Left lobe of liver (tissue), 2 donors: ENCODE data around the gene TBCK. TPM values are rescaled to one million over a fixed set of nuclear protein-coding genes. Genes with fewer than 3 reads are reported as not detected.
"Not testable (repeated sequence)": the region's sequence is repeated elsewhere in the genome, so short reads cannot be mapped to it uniquely, and the experiment has no call there.

Source experiments
- ATAC-seq: fragments of 200-7000 bp; cut with Tn5 transposase; one replicate; pipeline ENCODE4 v1.9.1; 2020; ENCODE audit warnings: mild to moderate bottlenecking, moderate library complexity
- DNase-seq: peaks from one replicate; pipeline ENCODE4 v3.0.0-alpha.2; 2020; ENCODE audit warnings: low spot score
- total RNA-seq: library from RNA; stranded (reverse); gene quantifications from one replicate; pipeline ENCODE4 v1.2.1, GENCODE V29; 2021
- donor health status: DM: no; HTN: no; CAD: no; lungs with moderate emphysema.
- donor health status: DM: no; HTN: yes; CAD: no.

The TBCK gene
- total RNA-seq, 1 donor from 2014 or later: 17.6 TPM

DNA sequence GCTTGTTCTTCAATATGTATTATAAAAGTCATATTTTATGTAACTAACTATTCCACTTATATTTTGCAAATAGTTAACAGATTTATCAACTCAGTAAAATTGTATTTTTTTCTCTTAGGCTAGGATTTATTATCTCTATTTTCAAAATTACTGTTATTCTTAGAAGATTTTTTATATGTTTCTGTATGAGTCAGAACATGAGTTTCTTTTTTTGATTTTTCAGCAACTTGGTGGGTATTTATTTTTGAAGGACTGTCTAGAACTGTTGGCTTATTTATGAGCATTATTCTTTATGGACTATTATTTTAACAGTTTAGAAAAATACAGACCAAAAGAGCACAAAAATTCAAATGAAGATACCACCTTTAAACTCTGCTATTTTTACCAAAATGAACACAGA is 7.1 kb upstream of the TBCK start:
- ATAC-seq (no peak), DNase-seq (no peak)

DNA sequence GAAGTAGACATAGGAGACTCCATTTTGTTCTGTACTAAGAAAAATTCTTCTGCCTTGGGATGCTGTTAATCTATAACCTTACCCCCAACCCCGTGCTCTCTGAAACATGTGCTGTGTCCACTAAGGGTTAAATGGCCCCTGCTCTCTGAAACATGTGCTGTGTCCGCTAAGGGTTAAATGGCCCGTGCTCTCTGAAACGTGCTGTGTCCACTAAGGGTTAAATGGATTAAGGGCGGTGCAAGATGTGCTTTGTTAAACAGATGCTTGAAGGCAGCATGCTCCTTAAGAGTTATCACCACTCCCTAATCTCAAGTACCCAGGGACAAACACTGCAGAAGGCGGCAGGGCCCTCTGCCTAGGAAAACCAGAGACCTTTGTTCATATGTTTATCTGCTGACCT is 5.8 kb upstream of the TBCK start:
- not testable (repeated sequence) for ATAC-seq, DNase-seq

DNA sequence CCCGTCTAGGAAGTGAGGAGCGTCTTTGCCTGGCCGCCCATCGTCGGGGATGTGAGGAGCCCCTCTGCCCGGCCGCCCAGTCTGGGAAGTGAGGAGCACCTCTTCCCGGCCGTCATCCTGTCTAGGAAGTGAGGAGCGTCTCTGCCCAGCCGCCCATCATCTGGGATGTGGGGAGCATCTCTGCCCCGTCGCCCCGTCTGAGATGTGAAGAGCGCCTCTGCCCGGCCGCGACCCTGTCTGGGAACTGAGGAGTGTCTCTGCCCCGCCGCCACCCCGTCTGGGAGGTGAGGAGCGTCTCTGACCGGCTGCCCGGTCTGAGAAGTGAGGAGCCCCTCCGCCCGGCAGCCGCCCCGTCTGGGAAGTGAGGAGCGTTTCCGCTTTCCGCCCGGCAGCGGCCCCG is 5.2 kb upstream of the TBCK start:
- DNase-seq, ATAC-seq: not testable (repeated sequence)

DNA sequence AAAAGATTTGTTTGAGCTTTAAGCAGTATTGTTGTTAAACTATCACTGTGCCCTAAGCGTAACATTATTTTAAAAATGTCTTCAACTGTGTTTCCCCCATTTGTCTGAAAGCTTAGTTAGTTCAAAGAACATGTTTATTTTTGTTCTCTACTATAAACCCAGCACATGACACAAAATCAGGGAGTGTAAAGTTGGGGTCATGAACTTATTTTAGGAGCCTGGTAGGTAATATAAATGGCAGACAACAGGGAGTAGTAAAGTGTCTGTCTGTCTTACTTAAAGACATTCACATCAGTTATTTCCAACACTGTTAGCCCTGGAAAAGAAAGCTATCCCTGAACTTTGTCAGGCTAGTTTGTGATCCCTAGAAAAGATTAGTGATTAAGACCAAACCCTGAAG is 4.2 kb upstream of the TBCK start:
- no peak for DNase-seq

DNA sequence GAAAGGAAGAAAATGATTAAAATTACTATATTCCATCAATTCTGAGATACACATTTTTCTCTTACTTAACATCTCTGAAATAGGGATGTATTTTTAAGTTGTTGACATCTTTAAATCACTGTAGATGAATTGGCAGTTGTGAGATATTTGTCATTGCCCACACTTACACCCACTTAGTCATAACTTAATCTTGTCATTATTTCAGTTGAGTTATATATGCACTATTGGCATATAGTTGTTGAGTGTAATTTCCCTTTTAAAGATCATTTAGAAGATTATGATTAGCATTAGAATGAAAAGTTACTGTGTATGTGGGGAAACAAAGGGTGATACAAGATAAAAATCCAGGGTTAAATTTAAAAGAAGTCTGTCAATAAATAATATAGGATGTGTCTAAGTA is 2.5 kb upstream of the TBCK start:
- DNase-seq (no peak), ATAC-seq (no peak)

More for the DNA sequence above, 4.2 kb upstream of the TBCK start:
- no peak for ATAC-seq

DNA sequence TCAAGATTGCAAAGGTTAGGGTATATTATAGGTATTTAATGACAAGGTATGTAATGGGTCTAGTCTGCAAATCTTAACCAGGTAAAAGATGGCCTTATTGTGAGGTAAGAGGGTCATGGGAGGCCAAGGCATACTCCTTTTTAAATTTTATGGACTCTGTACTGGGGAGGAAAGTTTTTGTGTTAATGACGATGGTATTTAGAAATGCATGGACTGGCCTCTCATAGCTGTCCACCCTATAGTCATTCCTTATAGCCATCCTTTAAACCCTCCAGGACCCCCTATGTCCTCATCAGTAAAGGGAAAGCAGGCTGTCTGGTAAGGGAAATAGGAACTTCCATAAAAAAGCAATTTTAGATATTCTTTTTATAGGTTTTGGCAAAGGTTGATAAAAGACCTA is 1.8 kb upstream of the TBCK start:
- ATAC-seq (no peak), DNase-seq (no peak)

DNA sequence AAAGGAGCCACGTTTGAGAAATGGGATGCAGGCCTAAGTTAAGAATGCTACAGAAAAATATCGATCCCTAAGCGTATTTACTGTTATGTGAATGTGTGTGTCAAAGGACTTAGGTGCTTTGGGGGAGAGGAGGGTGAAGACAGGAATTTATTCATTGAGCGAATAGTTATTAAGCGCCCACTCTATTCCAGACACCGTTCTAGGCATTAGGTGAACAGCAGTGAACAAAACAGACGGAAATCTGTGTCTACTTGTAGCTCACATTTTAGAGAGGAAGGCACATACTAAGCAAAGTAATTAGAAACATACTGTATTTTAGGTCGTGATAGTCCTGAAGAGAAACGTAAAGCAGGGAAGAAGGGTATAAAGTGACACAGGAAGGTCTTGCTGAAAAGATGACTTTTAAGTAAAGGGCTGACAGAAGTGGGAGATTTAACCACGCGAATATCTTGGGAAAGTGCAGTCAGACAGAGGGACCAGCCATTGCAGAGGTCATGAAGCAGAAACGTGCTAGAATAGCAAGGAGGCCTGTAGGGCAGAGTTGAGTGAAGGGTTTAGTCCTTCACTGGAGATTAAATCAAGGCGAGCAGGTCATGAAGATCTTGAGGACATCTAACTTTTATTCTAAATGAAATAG is 882 bp upstream of the TBCK start:
- no peak for DNase-seq
- no peak for ATAC-seq

DNA sequence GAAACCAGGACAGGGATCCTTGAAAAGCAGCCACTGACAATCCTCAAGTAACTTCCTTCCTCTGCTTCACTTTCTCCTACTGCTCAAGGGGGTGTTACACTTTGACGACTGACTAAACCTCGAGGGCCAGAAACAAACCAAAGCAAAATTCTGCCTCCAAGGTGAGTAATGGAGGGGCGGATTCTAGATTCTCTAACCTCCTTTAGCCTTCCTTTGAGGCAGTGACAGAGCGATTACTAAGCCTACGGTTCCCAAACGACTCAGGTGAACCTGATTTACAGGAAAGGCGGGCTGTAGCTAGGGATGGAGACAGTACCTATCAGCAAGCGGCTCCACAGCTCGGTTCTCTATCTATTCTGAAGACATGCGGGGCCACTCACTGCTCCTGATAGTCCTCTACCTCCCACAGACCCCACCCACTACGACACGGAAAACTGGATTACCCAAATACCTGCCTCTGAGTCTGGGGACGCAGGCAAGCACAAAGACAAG is 487 bp downstream of the TBCK start:
- ATAC-seq: peak; percentile 28
- no peak for DNase-seq

DNA sequence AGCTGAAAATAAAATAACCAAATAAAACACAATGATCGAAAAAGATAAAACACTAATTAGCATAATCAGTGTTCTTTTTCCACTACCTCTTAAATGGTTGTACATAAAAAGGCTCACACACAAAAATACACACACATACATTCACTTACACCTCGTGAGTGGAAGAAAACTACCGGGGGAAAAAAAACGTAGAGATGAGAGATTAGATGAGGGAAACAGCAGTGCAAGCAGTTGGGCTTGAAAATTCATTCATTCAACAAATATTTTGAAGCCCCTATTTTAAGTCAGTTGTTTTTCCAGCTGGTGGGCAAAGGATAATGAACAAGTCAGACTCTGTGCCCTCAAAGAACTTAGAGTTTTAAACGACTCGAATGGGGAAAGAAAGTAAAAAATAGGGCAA is 1.0 kb downstream of the TBCK start:
- no peak for ATAC-seq
- no peak for DNase-seq

DNA sequence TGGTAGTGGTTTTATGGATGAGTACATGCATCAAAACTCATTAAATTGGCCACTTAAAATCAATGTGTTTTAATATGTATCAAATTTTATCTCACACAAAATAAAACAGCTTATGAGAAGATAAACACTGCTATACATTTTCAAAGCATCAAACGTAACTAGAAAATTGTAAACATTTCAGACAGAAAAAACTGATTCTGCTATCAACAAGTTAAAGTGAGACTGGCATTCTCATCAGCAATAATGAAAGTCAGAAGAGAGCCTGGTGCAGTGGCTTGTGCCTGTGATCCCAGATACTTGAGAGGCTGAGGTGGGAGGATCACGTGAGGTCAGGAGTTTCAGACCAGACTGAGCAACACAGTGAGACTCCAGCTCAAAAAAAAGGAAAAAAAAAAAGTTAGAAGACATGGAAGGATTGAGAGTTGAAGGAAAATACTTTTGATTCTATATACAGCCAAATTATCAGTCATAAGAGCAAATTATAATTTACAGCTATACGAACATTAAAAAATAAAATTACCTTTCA is 2.9 kb downstream of the TBCK start:
- no peak for ATAC-seq
- DNase-seq: no peak

DNA sequence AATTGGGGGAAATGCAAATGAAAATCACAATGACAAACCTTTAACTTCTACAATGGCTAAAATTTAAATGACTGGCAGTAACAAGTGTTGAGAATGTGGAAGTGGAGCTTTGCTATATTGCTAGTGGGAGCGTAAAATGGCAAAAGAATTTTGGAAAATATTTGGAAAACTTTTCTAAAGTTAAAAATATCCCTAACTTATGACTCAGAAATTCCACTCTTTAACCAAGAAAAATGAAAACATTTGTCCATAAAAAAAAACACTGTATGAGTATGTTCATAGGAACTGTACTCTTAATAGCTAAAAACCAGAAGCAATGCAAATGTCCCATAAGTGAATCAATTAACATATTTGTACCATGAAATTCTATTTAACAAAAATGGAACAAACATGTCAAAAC is 3.6 kb downstream of the TBCK start:
- ATAC-seq (no peak), DNase-seq (no peak)

DNA sequence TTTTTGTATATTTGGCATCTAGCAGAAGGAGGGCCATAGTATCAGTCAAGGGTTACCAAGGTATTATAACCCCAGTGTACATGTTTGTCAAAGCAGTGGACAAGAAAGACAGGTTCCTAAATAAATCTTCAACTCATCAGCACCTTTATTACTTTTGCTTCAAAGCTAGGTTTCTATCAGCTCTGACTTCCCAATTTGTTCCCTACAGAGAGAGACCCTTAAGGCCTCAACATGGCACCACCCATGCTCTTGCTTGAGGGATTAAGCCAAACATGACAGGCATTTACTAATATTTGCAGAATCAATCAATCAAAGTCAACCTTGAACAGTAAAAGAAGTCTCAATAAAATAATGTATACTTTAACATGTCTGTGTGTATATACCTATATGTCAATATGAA is 9.4 kb downstream of the TBCK start:
- ATAC-seq (no peak), DNase-seq (no peak)

DNA sequence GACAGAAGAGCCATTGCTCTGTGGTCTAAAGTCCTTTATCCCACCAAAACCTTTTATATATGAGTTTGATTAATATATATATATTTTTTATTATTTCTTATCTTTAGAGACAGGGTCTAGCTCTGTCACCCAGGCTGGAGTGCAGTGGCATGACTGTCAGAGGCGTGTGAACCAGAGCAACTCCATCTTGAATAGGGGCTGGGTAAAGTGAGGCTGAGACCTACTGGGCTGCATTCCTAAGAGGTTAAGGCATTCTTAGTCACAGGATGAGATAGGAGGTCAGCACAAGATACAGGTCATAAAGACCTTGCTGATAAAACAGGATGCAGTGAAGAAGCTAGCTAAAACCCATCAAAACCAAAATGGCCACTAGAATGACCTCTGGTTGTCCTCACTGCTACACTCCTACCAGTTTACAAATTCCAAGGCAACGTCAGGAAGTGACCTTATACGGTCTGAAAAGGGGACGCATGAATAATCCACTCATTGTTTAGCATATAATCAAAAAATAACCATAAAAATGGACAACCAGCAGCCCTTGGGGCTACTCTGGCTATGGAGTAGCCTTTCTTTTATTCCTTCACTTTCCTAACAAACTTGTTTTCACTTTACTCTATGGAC is 10.5 kb downstream of the TBCK start:
- ATAC-seq (no peak), DNase-seq (no peak)

DNA sequence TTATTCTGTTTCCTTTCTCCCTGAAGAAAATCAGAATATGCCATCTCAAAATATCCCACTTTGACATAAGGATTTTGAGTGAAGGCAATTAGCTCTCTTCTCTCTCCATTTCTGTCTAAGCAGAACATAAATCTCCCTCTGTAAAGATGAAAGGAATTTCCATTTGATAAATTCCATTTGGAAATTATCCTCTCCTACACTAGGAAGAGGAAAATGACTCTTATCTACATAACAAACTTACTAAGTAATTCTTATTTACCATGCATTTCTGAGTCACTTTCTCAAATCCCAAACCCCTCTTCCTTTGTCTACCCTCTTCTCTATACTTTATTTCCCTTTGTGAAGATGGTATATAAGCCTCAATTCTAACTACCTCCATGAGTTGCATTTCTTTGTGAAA is 11.4 kb downstream of the TBCK start:
- DNase-seq: no peak
- no peak for ATAC-seq

DNA sequence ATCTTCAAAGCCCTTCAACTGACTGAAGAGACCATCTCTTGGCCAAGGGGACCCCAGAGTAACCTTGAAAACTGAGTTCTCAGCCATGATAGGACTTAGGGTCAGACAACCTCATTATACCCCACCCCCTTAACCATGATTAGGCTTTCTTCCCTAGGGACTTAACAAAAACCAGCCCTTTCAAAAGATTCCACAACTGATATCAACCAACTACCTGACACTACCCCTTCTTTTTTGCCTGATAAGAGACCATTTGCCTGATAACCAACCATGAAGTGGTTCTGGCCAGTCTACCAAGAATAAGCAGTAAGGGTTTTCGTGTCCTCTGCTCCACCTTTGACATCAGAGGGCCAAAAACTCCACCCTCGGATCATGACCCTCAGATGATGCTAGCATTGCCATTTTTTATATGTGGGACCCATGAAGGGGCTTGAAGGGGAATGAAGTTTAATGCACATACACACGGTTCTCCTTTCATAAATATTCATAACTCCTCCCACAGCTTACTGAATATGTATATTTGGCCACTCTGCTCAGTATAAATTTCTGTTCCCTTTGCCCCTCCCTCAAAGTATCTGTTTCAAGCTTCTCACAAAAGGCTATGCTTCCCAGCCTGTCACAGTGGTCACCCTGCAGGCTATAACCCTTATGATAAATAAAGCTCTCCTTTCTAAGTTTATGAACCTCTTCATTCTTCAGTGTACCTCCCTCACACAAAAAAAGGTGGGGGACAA is 12.3 kb downstream of the TBCK start:
- no peak for DNase-seq
- no peak for ATAC-seq

DNA sequence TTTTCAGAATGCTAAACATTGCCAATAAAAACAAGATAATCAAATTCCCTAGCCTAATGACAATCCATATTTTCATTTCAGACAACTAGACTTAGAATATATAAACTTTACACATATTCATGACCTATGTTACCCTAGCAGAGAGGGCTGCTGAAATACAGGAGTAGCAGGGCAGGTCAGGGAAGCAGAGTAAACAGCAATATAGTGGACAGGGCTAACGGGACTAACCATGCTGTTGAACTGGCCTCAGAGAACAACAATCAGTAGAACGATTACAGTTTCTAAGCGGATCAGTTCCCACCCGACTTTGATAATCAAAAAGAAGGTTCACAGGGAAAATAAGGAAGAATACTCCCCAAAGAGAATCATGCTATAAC is 14.0 kb downstream of the TBCK start:
- DNase-seq: no peak

DNA sequence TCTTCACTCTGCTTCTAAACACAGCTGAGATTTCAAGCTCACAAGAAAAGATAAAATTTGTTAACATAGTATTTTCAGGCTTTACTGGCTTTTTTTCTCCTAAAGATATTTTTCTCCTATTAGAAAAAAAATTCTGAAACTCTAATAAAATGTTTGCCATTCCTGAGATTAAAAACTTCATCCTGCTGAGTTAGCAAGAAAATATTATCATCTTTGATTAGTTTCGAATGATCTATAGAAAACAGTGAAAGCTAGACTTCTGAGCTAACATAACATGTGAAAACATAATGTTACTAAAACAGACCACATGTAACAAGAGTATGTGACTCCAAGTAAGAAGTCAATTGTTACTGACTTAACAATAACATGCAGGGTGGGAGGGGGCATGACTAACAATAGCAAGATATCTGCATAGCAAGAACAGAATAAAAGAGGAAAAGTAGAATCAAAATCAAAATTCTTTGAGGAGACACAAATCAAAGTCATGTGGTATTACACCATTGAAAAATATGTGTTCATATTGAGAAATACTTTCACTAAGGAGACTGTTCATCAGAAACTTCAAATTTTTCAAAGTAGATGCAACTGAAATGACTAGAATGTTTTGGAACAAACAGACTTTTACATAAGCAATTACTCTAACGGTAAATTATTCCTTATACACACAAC is 14.5 kb downstream of the TBCK start:
- no peak for DNase-seq

More for the DNA sequence above, 14.0 kb downstream of the TBCK start:
- no peak for ATAC-seq

DNA sequence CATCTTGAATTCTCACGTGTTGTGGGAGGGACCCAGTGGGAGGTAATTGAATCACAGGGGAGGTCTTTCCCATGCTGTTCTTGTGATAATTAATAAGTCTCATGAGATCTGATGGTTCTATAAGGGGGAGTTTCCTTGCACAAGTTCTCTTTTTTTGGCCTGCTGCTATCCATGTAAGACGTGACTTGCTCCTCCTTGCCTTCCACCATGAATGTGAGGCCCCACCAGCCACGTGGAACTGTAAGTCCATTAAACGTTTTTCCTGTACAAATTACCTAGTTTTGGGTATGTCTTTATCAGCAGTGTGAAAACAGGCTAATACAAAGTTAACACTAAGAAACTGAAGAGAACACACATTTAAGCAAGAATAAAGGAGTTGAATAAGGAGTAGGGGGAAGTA is 16.0 kb downstream of the TBCK start:
- no peak for DNase-seq

More for the DNA sequence above, 14.5 kb downstream of the TBCK start:
- no peak for ATAC-seq

DNA sequence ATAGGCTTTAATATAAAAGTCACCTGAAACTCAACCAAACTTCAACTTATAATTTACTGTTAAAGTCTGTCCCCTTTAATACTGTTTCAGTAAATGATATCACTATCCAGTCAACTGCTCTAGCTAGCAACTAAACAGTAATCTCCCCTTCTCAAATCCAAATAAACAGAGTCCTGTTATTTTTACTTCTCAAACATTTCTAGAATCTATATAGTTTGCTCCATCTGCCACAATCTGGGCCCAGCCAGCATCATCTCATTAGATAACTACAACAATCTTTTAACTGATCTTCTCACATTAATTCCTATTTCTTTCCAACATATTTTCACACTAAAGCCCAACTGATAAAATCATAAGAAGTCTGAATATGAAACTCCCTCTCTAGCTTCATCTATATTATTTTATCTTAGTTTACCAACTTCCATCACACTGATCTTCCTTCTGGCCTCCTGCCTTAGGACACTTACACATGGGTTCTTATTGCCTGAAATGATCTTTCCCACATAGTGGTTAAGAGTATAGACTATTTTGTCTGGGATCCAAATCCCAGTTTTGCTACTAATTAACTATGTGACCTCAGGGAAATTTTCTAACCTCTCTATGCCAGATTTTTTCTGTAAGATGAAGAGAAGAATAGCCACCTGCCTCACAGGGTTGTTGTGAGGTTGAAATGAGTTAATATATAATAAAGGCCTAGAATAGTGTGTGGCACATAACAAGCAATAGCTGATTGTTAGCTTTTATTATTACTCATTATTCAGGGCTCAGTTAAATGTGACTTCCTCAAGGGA is 18.6 kb downstream of the TBCK start:
- ATAC-seq (no peak), DNase-seq (no peak)

More for the DNA sequence above, 16.0 kb downstream of the TBCK start:
- no peak for ATAC-seq

DNA sequence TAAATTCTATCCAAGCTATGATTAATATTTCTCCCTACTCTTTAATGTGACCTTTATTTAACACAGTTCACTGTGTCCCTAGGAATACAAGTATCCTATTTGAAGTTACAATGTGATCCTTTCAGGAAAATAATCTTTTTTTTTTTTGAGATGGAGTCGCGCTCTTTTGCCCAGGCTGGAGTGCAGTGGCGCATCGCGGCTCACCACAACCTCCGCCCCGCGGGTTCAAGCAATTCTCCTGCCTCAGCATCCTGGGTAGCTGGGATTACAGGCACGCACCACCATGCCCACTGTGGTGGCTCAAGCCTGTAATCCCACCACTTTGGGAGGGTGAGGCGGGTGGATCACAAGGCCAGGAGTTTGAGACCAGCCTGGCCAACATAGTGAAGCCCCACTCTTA is 21.9 kb downstream of the TBCK start:
- no peak for DNase-seq
- ATAC-seq: no peak

DNA sequence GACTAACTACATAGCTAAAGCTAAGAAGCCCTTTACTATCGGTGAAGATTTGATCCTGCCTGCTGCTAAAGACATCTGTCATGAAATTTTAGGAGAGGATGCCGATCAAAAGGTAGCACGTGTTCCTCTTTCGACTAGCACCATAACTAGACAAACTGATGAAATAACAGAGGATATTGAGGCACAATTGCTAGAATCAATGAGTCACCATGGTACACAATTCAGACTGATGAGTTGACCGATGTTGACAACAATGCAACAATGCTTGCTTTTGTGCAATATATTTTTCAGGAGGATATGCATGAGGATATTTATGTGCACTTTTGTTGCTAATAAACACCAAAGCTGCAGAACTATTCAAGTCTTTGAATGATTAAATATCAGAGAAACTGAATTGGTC is 24.3 kb downstream of the TBCK start:
- ATAC-seq (no peak), DNase-seq (no peak)
